GM21381 (cell line): ENCODE measurements around the gene C6orf62.
"Not testable (repeated sequence)": the region's sequence is repeated elsewhere in the genome, so short reads cannot be mapped to it uniquely, and the experiment has no call there.

Source experiments
- ATAC-seq: cut with Tn5 transposase; IDR thresholded peaks from one replicate; pipeline ENCODE4 v1.9.1; 2021; ENCODE audit warnings: mild to moderate bottlenecking, moderate library complexity; ENCODE audit not compliant: unreplicated experiment

C6orf62 gene

DNA sequence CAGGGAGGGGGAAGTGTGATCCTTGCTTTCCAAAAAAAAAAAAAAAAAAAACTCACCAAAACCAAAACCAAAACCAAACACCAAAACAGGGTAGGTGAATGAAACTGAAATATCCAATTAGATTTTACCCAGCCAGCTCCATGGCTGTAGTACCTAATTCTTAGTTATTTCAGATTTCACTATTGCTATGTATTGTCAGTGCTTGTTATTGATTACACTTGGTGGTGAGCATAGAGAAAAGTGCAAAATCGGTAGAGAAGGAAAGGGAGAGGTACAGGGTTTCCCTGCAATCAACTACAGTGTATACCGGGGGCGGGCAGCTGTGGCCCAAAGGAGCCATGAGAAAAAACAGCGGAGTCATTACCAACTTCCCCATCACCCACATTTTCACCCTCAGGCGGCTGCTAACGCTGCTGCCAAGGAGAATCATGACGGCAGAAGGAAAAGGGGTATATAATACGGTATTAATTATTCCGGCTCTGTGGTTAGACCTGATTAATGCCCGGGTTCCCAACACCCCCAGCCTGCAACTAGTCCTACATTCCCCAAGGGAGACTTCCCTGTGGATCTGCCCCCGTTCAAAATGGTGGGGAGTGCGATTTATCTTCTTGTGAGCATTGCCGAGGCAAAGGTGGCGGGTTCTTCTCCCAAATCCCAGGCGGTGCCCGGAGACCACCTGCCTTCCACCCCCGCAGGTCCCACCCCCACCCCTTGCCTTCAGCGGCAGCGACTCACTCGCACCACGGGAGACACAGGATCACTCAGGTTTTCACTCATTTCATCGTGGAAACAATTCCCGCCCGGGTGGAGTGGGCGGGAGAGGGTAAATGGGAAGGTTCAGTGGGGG, at the start of gene C6orf62:
C6orf62 (minus strand) TSS at position 30 of the 847 bp plus-strand sequence. CDS start 486 bp downstream, outside the sequence.
- no peak for ATAC-seq

DNA sequence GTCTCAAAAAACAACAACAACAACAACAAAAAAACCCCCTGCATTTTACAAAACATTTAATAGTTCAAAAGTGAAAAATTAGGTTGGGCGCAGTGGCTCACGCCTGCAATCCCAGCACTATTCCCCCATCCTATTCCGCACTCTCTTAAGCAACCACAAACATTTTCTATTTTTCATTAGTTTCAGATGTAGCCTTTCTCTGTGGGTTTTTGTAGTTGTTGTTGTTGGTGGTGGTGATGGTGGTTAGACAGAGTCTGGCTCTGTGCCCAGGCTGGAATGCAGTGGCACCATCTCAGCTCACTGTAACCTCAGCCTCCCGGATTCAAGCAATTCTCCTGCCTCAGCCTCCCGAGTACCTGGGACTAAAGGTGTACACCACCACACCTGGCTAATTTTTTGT, 49.4 kb upstream of the C6orf62 start:
- ATAC-seq: no peak

DNA sequence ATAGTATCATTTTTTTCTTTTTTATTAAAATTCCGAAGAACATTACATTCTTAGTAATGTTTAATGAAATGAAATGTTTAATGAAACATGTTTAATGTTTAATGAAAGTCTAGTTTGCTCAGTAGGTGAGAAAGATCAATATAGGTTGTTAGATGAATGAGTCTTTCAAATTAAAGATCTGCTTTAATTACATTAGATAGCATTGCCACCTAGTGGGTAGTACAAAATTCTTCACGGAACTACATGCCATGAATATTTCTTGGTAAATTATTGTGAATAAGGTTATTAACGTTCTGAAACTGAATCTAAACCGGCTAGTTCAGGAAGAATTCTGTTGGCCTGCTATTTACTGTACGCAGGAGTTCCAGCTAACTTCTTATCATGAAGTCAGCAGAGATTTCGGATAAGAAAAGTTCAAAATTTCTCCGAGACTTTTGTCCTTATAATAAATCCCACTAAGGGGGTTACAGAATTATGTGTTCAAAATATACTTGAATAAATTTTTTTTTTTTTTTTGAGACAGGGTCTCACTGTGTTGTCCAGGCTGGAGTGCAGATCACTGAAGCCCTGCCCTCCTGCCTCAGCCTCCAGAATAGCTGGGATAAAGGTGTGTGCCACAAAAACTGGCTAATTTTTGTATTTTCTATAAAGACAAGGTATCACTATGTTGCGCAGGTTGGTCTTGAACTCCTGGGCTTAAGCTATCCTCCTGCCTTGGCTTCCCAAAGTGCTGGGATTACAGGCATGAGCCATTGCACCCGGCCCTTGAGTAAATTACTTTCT, 47.9 kb upstream of the C6orf62 start:
- ATAC-seq: peak; percentile 49

DNA sequence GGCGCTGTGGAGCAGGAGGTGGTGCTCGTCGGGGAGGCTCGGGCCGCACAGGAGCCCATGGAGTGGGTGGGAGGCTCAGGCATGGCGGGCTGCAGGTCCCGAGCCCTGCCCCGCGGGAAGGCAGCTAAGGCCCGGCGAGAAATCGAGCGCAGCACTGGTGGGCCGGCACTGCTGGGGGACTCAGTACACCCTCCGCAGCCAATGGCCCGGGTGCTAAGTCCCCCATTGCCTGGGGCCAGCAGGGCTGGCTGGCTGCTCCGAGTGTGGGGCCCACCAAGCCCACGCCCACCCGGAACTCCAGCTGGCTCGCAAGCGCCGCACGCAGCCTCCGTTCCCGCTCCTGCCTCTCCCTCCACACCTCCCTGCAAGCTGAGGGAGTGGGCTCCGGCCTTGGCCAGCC, 47.0 kb upstream of the C6orf62 start:
- ATAC-seq: not testable (repeated sequence)

DNA sequence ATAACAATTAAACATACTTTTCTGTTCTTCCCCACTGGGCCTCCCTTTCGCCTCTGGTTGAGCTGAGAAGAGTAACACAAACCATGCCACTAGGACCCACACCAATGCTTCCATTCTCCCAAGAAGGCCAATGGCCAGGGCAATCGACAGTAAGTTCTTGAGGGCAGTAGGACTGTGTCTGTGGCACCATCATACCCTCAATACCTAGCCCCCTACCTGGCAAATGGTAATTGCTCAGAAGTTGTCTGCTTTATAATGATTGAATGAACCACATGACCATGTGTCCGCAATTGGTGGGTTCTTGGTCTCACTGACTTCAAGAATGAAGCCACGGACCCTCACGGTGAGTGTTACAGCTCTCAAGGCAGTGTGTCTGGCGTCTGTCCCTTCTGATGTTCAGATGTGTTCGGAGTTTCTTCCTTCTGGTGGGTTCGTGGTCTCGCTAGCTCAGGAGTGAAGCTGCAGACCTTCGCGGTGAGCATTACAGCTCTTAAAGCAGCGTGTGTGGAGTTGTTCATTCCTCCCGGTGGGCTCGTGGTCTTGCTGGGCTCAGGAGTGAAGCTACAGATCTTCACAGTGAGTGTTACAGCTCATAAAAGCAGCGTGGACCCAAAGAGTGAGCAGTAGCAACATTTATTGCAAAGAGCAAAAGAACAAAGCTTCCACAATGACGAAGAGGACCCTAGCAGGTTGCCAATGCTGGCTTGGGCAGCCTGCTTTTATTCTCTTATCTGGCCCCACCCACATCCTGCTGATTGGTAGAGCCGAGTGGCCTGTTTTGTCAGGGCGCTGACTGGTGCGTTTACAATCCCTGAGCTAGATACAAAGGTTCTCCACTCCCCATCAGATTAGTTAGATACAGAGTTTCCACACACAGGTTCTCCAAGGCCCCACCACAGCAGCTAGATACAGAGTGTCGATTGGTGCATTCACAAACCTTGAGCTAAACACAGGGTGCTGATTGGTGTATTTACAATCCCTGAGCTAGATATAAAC, 46.2 kb upstream of the C6orf62 start:
- ATAC-seq: not testable (repeated sequence)

DNA sequence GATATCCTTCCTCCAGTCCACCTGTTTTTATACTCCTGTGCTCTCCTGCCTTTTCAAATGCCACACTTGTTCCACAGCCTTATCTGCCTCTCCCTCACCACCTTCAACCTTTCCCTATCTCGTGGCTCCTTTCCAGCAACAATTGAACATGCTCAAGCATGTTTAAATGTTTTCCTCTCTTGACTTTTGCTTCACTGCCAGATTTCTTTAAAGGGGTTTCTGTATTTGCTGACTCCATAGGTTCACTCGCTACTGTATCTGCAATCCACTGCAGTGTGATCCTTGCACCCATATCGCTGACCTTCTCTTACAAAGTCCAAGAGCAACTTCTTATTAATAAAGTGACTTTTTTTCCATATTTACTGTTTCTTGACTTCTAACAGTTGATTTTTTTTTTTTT, 44.6 kb upstream of the C6orf62 start:
- ATAC-seq: no peak

DNA sequence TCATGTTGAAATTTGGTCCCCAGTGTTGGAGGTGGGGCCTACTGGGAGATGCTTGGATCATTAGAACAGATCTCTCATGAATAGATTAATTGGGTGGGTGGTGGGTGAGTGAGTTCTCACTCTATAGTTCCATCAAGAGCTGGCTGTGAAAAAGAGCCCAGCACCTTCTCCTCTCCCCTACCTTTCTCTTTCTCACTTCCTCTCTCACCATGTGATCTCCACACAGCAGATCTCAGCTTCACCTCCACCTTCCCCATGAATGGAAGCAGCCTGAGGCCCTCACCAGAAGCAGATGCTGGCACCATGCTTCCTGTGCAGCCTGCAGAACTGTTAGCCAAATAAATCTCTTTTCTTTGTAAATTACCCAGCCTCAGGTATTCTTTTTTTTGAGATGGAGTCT, 42.9 kb upstream of the C6orf62 start:
- no peak for ATAC-seq

DNA sequence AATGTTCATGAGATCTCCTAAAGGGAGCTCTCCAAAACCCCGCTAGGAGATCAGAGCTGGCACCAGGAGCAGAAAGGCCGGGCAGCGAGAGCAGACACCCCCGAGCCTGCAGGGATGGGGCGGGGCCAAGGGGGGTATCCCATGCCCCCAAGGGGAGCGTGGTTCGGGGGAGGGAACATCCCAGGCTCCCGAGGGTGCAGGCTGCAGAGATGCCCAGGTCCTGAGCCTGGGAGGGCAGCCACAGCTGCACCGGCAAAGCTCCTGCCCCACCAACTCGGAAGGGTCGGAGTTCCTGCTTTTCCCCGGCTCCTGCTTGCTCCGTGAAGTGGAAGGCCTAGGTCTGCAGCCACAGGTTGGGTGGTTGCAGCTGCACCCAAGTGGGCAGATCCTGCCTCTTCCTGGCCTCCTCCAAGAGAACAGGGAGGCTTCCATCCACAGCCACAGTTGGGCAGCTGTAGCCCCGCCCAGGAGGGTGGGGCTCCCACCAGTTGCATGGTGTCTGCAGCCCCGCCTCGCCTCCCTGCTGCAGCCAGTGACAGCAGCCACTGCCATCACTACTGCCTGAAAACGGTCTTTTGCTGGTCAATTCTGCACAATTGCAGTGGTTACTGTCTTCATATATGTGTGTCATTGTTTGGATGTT, 42.4 kb upstream of the C6orf62 start:
- no peak for ATAC-seq

DNA sequence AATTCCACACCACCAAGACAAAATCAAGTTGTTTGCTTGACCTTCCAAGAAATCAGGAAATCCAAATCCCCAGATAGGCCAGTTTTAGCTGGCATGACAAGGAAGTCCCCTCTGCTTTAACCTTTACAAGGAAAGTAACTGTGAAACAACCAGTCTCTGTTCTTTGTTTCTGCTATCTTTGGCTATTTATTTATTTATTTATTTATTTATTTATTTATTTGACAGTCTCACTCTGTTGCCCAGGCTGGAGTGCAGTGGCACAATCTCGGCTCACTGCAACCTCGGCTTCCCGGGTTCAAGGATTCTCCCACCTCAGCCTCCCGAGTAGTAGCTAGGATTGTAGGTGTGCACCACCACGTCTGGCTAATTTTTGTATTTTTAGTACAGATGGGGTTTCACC, 41.3 kb upstream of the C6orf62 start:
- ATAC-seq: no peak

DNA sequence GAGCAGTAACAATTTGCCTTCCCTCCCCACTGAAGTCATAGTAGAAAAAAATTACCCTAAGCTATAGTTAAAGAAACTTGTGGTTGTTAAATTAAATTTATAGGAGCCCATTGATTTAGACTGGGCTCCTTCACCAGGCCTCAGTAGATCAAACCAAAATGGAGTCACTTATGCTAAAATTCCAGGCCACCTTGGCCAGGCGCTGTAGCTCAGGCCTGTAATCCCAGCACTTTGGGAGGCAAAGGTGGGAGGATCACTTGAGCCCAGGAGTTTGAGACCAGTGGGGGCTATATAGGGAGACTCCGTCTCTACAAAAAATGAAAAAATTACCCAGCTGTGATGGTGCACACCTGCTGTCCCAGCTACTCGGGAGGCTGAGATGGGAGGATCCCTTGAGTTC, 40.8 kb upstream of the C6orf62 start:
- ATAC-seq: no peak

DNA sequence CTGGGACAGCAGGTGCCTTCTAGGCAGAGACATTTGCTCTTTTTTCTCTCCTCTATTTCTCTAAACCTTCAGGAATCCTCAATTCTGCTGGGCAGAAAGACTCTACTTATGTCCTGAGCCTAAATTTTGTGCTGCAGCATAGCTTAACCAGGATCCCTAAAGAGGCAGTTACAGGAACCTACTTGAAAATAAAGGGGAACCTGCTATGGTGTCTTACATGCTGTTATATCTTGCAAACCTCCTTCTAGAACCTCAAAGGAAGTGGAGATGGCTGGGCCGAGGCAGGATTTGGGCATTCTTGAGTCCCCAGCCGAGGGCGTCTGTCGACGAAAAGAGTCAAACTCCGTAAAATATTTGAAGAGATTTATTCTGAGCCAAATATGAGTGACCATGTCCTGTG, 38.7 kb upstream of the C6orf62 start:
- ATAC-seq: no peak

DNA sequence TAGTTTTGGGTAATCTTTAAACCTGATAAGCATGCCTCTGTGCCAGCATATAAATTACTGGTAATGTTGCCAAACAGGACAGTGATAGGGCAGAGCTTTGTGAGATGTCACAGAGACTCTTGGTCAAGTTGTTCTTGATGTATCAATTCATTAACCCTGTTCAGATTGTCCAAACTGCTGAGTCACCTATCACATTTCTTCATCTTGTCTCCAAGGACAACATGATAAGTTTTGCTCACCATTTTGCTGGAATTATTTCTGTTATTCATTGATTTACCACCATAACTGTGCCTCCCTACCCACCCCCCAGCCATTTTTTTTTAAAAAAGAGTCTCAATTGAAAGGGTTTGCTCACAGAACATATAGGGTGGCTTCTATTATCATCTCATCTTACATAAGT, 36.3 kb upstream of the C6orf62 start:
- no peak for ATAC-seq

DNA sequence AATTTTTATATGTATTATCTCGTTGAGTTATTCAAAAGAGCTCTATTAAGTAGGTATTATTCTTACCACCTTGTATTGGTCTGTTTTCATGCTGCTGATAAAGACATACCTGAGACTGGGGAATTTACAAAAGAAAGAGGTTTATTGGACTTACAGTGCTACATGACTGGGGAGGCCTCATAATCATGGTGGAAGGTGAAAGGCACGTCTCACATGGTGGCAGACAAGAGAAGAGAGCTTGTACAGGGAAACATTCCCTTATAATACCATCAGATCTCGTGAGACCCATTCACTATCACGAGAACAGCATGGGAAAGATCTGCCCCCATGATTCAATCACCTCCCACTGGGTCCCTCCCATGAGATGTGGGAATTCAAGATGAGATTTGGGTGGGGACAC, 35.4 kb upstream of the C6orf62 start:
- not testable (repeated sequence) for ATAC-seq

DNA sequence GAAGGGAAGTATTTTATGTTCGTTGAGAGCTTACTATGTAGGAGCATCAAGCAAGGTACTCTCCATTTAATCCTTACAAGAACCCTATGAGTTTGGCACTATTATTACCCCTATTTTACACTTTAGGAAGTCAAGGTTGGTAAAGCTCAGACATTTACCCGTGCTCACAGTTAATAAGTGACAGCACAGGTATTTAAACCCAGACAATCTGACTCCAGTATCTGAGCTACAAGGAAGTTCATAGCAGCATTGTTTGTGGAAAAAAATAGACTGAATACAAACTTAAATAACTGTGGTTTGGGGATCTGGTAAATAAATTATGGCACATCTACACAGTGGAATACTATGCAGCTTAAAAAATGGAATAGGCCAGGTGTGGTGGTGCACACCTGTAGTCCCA, 34.6 kb upstream of the C6orf62 start:
- no peak for ATAC-seq

DNA sequence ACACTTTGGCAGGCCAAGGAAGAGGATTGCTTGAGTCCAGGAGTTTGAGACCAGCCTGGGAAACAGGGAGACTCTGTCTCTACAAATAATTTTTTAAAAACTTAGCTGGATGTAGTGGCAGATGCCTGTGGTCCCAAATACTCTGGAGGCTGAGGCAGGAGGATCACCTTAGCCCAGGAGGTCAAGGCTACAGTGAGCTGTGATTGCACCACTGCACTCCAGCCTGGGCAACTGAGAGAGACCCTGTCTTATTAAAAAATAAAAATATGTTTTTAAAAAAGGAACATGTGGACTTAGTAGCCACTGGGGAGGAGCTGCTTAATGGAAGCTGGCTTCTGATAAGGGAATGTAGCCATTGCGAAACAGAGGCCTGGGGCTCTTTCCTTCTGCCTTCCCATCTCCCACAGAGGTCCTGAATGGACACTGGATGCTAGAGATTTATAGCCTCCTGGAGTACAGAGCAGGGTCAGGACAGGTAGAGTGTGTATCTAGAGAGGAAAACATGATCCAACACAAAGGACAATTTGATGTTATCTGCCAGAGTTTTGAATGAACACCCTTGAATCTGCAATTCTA, 34.1 kb upstream of the C6orf62 start:
- no peak for ATAC-seq

DNA sequence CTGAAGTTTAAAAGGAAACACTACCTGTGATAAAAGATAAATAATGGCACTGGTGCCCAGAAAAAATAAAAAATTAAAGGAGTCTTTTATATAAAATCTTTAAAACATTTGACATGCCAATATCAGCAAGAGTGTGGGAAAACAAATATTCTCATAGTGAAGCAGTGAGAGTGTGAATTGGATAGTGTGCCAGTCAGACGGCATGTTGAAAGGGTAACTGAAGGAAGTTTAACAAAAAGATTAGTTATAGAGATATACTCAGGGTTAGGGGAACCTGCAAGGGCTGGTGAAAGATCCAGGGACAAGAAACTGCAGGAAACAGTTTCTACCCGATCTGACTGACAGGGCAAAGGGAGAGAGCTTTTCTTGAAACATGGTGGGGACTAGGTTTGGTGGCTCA, 33.5 kb upstream of the C6orf62 start:
- no peak for ATAC-seq

DNA sequence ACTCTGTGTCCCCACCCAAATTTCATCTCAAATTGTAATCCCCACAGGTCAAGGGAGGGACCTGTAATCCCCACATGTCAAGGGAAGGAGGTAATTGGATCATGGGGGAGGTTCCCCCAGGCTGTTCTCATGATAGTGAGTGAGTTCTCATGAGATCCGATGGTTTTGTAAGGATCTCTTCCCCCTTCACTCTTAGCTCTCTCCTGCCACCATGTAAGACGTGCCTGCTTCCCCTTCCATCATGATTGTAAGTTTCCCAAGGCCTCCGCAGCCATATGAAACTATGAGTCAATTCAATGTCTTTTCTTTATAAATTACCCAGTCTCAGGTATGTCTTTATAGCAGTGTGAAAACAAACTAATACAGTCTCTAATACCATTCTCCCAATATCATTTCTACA, 31.9 kb upstream of the C6orf62 start:
- ATAC-seq: not testable (repeated sequence)

DNA sequence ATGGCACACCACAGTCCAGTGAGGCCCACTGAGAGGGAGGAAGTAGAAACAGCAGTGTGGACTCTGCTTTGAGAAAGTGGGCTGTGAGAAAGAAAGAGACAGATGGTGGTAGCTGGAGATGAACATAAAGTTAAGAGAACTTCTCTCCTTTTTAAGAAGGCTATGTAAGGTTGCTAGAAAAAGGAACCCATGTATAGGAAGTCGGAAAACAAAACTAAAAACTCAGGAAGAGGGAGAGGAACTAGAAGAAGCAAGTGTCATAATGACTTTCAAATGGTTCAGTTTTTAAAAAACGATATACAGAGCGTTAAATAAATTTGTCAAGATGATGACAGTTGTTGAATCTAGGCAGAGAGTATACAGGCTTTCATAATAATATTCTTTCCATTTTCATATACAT, 30.3 kb upstream of the C6orf62 start:
- no peak for ATAC-seq

DNA sequence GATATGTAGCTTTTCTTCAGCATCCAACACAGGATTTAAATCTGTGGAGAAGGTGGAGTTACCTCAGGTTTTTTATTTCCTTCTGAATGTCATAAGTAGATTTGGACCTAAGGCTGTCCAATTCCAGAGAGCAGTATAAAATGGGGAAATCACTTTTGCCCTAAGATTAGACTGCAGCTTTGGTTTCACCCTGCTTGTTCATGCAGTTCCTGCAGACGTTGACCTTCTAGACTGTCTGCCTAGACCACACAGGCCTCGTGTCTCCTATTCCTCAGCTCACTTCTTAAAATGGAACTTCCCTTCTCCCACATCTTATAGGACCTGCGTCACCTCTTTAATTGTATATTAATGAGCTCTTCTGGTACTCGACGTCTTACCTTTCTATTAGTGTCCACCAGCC, 26.0 kb upstream of the C6orf62 start:
- no peak for ATAC-seq

DNA sequence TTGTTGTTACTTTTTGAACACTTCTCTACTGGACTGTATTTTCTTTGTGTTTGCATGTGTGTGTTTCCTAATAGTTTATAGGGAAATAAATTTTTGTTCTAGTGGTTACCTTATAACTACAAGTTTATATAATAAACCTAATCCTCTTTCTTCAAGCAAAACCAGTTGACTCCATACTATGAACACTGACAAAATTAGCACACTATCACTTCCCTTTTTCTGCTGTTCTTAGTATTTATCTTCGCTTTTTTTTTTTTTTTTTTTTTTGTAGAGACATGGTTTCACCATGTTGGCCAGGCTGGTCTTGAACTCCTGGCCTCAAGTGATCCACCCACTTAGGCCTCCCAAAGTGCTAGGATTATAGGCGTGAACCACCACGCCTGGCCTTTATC, 25.0 kb upstream of the C6orf62 start:
- ATAC-seq: no peak
